Esophagus muscularis mucosa (tissue), 3 donors: Measurements from ENCODE around the gene LRRC61.

Experiments
- CTCF ChIP-seq, 3 experiments: fragments of 200-600 bp in 2 of 3; fragments of 450-650 bp in 1 of 3; sonication (generic) in 2 of 3; IDR thresholded peaks; one replicate each; pipeline ENCODE4 v1.5.1; 2017 to 2019; ENCODE audit warnings: antibody characterized with exemption in 3 of 3, mild to moderate bottlenecking in 2 of 3, moderate library complexity in 1 of 3
- EP300 ChIP-seq: sonication (generic); formaldehyde crosslinking; IDR thresholded peaks from one replicate; pipeline ENCODE4 v1.6.1; 2017; ENCODE audit warnings: antibody characterized with exemption

- TF ChIP-seq CTCF (IDR thresholded peaks at IDR 0.05): no peak
- no peak for TF ChIP-seq EP300
Measured at GRCh38 chr7:150384406-150385301, 61.5 kb downstream of the LRRC61 start.
